Measurements from ENCODE around the gene RANBP3.
"Not testable (repeated sequence)": the region's sequence is repeated elsewhere in the genome, so short reads cannot be mapped to it uniquely, and the experiment has no call there.

RANBP3 gene

GRCh38 chr19:5961969-5962945 is 15.7 kb downstream of the RANBP3 start:
- Histone ChIP-seq H3K4me3 (ENCODE audit: low read depth in 1 of 2, low read length in 2 of 2) (peak overlapping the region in 1 of 2 donors; percentile 8), H3K4me1 (ENCODE audit: control insufficient read depth in 1 of 2, insufficient read depth in 2 of 2, low read length in 2 of 2) (peaks cover 23 to 53% of the 10 kb centered on the region in 2 donors), H3K36me3 (ENCODE audit: control insufficient read depth in 1 of 2, insufficient read depth in 2 of 2, low read length in 2 of 2) (no peaks in the 10 kb centered on the region), H3K27ac (ENCODE audit: low read length) (peak overlapping the region; percentile 49), H3K27me3 (ENCODE audit: low read depth, low read length) (no peaks in the 10 kb centered on the region), H3K9me3 (ENCODE audit: control insufficient read depth in 1 of 2, low read length in 2 of 2) (no peaks in the 10 kb centered on the region)

- H3K9me3 ChIP-seq (ENCODE audit: control insufficient read depth in 1 of 2, low read length in 2 of 2); H3K36me3 ChIP-seq (ENCODE audit: control insufficient read depth in 1 of 2, insufficient read depth in 2 of 2, low read length in 2 of 2); H3K27me3 ChIP-seq (ENCODE audit: low read depth, low read length): not testable (repeated sequence)
- peak overlapping the region; percentile 49 for H3K27ac ChIP-seq (ENCODE audit: low read length)
- peak overlapping the region in 1 of 2 donors; percentile 8 for H3K4me3 ChIP-seq (ENCODE audit: low read depth in 1 of 2, low read length in 2 of 2)
- H3K4me1 ChIP-seq (ENCODE audit: control insufficient read depth in 1 of 2, insufficient read depth in 2 of 2, low read length in 2 of 2), result peaks cover 16 to 46% of the 10 kb centered on the region in 2 donors
Observed at GRCh38 chr19:5961641-5961968, 16.3 kb downstream of the RANBP3 start.

- no peaks in the 10 kb centered on the region for H3K36me3 ChIP-seq (ENCODE audit: control insufficient read depth in 1 of 2, insufficient read depth in 2 of 2, low read length in 2 of 2)
- H3K4me3 ChIP-seq (ENCODE audit: low read depth in 1 of 2, low read length in 2 of 2), result no peak overlapping the region
- H3K27ac ChIP-seq (ENCODE audit: low read length), result peak overlapping the region; percentile 11
- no peaks in the 10 kb centered on the region for H3K9me3 ChIP-seq (ENCODE audit: control insufficient read depth in 1 of 2, low read length in 2 of 2)
- peaks cover 18 to 39% of the 10 kb centered on the region in 2 donors for H3K4me1 ChIP-seq (ENCODE audit: control insufficient read depth in 1 of 2, insufficient read depth in 2 of 2, low read length in 2 of 2)
- no peaks in the 10 kb centered on the region for H3K27me3 ChIP-seq (ENCODE audit: low read depth, low read length)
Observed at GRCh38 chr19:5960005-5961001, 17.6 kb downstream of the RANBP3 start.

- H3K4me3 ChIP-seq (ENCODE audit: low read depth in 1 of 2, low read length in 2 of 2), result no peak overlapping the region
- H3K36me3 ChIP-seq (ENCODE audit: control insufficient read depth in 1 of 2, insufficient read depth in 2 of 2, low read length in 2 of 2), result no peaks in the 10 kb centered on the region
- H3K9me3 ChIP-seq (ENCODE audit: control insufficient read depth in 1 of 2, low read length in 2 of 2), result no peaks in the 10 kb centered on the region
- no peaks in the 10 kb centered on the region for H3K27me3 ChIP-seq (ENCODE audit: low read depth, low read length)
- H3K27ac ChIP-seq (ENCODE audit: low read length), result no peak overlapping the region
- peaks cover 21 to 46% of the 10 kb centered on the region in 2 donors for H3K4me1 ChIP-seq (ENCODE audit: control insufficient read depth in 1 of 2, insufficient read depth in 2 of 2, low read length in 2 of 2)
Observed at GRCh38 chr19:5959260-5960004, 18.5 kb downstream of the RANBP3 start.

- Histone ChIP-seq H3K27me3 (ENCODE audit: low read depth, low read length) (no peaks in the 10 kb centered on the region), H3K9me3 (ENCODE audit: control insufficient read depth in 1 of 2, low read length in 2 of 2) (no peaks in the 10 kb centered on the region), H3K27ac (ENCODE audit: low read length) (no peak overlapping the region), H3K4me3 (ENCODE audit: low read depth in 1 of 2, low read length in 2 of 2) (no peak overlapping the region), H3K36me3 (ENCODE audit: control insufficient read depth in 1 of 2, insufficient read depth in 2 of 2, low read length in 2 of 2) (no peaks in the 10 kb centered on the region), H3K4me1 (ENCODE audit: control insufficient read depth in 1 of 2, insufficient read depth in 2 of 2, low read length in 2 of 2) (peaks cover 28 to 53% of the 10 kb centered on the region in 2 donors)
Observed at GRCh38 chr19:5958851-5959122, 19.2 kb downstream of the RANBP3 start.

GRCh38 chr19:5958074-5958850 is 19.7 kb downstream of the RANBP3 start:
- no peaks in the 10 kb centered on the region for H3K27me3 ChIP-seq (ENCODE audit: low read depth, low read length)
- H3K27ac ChIP-seq (ENCODE audit: low read length), result no peak overlapping the region
- no peaks in the 10 kb centered on the region for H3K36me3 ChIP-seq (ENCODE audit: control insufficient read depth in 1 of 2, insufficient read depth in 2 of 2, low read length in 2 of 2)
- H3K9me3 ChIP-seq (ENCODE audit: control insufficient read depth in 1 of 2, low read length in 2 of 2), result no peaks in the 10 kb centered on the region
- no peak overlapping the region for H3K4me3 ChIP-seq (ENCODE audit: low read depth in 1 of 2, low read length in 2 of 2)
- peaks cover 33 to 58% of the 10 kb centered on the region in 2 donors for H3K4me1 ChIP-seq (ENCODE audit: control insufficient read depth in 1 of 2, insufficient read depth in 2 of 2, low read length in 2 of 2)

GRCh38 chr19:5957170-5957569 is 20.8 kb downstream of the RANBP3 start:
- Histone ChIP-seq H3K27ac (ENCODE audit: low read length) (no peak overlapping the region), H3K36me3 (ENCODE audit: control insufficient read depth in 1 of 2, insufficient read depth in 2 of 2, low read length in 2 of 2) (no peaks in the 10 kb centered on the region), H3K4me3 (ENCODE audit: low read depth in 1 of 2, low read length in 2 of 2) (no peak overlapping the region), H3K4me1 (ENCODE audit: control insufficient read depth in 1 of 2, insufficient read depth in 2 of 2, low read length in 2 of 2) (peaks cover 32 to 59% of the 10 kb centered on the region in 2 donors), H3K27me3 (ENCODE audit: low read depth, low read length) (no peaks in the 10 kb centered on the region), H3K9me3 (ENCODE audit: control insufficient read depth in 1 of 2, low read length in 2 of 2) (no peaks in the 10 kb centered on the region)

GRCh38 chr19:5956728-5957127 is 21.2 kb downstream of the RANBP3 start:
- Histone ChIP-seq H3K27ac (ENCODE audit: low read length) (no peak overlapping the region), H3K36me3 (ENCODE audit: control insufficient read depth in 1 of 2, insufficient read depth in 2 of 2, low read length in 2 of 2) (no peaks in the 10 kb centered on the region), H3K4me1 (ENCODE audit: control insufficient read depth in 1 of 2, insufficient read depth in 2 of 2, low read length in 2 of 2) (peaks cover 32 to 59% of the 10 kb centered on the region in 2 donors), H3K27me3 (ENCODE audit: low read depth, low read length) (no peaks in the 10 kb centered on the region), H3K4me3 (ENCODE audit: low read depth in 1 of 2, low read length in 2 of 2) (no peak overlapping the region), H3K9me3 (ENCODE audit: control insufficient read depth in 1 of 2, low read length in 2 of 2) (no peaks in the 10 kb centered on the region)

GRCh38 chr19:5956323-5956722 is 21.6 kb downstream of the RANBP3 start:
- H3K4me3 ChIP-seq (ENCODE audit: low read depth in 1 of 2, low read length in 2 of 2), result no peak overlapping the region
- peaks cover 34 to 59% of the 10 kb centered on the region in 2 donors for H3K4me1 ChIP-seq (ENCODE audit: control insufficient read depth in 1 of 2, insufficient read depth in 2 of 2, low read length in 2 of 2)
- no peaks in the 10 kb centered on the region for H3K36me3 ChIP-seq (ENCODE audit: control insufficient read depth in 1 of 2, insufficient read depth in 2 of 2, low read length in 2 of 2)
- H3K27ac ChIP-seq (ENCODE audit: low read length), result no peak overlapping the region
- no peaks in the 10 kb centered on the region for H3K9me3 ChIP-seq (ENCODE audit: control insufficient read depth in 1 of 2, low read length in 2 of 2)
- H3K27me3 ChIP-seq (ENCODE audit: low read depth, low read length), result no peaks in the 10 kb centered on the region

GRCh38 chr19:5955636-5955935 is 22.4 kb downstream of the RANBP3 start:
- Histone ChIP-seq H3K27me3 (ENCODE audit: low read depth, low read length) (no peaks in the 10 kb centered on the region), H3K4me1 (ENCODE audit: control insufficient read depth in 1 of 2, insufficient read depth in 2 of 2, low read length in 2 of 2) (peaks cover 38 to 62% of the 10 kb centered on the region in 2 donors), H3K4me3 (ENCODE audit: low read depth in 1 of 2, low read length in 2 of 2) (no peak overlapping the region), H3K9me3 (ENCODE audit: control insufficient read depth in 1 of 2, low read length in 2 of 2) (no peaks in the 10 kb centered on the region), H3K36me3 (ENCODE audit: control insufficient read depth in 1 of 2, insufficient read depth in 2 of 2, low read length in 2 of 2) (no peaks in the 10 kb centered on the region), H3K27ac (ENCODE audit: low read length) (no peak overlapping the region)

Data from muscle layer of duodenum (tissue), 2 donors.